ENCODE results near the gene NCOR2.
A peak's percentile ranks its signal among the peaks of the same experiment; 100 is the strongest.

NCOR2 gene

DNA sequence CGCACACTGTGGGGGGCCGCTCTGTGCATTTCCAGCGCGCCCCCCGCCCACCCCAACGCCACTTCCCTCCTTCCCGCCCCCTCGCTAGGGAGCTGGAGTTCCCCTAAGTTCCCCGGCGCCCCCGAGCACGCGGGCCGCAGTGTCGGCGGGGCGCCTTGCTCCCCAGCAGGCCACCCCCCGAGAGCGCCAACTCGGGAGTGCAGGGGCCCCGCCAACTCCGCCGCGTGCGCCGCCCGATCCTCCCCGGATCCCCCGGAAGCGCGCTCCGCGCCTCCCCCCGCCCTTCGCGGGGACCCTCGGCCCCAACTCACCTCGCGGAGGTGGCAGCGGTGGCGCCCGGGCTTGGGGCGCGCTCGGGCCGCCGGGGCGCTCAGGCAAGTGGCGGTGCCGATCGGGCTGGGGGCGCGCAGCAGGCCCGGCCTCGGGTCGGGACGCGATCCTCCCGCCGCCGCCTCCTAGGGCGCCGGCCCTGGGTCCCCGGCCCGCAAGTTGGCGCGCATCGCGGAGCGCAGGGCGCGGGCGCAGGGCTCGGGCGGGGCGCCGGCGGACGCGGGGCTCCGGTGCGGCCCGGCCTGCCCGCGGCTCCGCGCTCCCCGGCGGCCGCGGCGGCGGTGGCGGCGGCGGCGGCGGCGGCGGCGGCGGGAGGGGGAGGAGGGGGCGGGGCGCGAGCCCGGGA is at the start of gene NCOR2:
Gene NCOR2 (minus strand): TSS at position 616 of the 676 bp plus-strand sequence. CDS start 72,361 bp downstream, outside the sequence.
- peak; percentile 37 for DNase-seq

DNA sequence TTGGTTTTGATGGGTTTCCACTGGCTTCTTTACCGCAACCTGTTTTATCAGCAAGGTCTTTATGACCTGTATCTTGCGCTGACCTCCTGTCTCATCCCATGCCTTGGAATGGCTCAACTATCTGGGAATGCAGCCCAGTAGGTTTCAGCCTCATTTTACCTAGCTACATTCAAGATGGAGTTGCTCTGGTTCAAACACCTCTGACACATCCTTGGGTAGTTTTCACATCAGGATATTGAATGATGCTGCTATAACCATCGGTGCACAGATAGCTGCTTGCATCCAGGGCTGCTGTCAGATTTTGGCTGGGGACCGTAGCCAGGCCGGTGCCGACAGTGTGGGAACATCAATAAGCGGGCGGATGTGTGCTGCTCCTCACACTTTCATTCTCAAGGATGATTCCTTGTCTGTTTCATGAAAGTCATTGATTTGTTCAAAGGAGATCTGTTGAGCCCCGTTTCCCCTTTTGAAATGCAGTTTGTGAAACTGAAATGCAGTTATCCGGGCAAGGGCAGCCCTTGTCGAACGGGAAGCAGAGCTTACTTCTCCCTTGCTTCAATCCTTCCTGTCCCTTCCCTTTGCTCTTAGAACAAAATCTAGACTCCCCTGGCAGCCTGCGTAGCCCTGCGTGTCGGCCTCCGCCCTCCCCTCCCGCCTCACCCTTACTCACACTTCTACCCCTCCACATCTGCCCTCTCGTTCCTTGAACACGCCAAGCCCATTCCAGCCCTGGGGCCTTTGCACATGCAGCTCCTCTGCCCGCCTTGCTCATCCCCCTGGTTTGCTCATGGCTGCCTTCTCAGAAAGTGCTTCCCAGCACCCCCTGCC is 49.2 kb upstream of the NCOR2 start:
- DNase-seq: no peak

DNA sequence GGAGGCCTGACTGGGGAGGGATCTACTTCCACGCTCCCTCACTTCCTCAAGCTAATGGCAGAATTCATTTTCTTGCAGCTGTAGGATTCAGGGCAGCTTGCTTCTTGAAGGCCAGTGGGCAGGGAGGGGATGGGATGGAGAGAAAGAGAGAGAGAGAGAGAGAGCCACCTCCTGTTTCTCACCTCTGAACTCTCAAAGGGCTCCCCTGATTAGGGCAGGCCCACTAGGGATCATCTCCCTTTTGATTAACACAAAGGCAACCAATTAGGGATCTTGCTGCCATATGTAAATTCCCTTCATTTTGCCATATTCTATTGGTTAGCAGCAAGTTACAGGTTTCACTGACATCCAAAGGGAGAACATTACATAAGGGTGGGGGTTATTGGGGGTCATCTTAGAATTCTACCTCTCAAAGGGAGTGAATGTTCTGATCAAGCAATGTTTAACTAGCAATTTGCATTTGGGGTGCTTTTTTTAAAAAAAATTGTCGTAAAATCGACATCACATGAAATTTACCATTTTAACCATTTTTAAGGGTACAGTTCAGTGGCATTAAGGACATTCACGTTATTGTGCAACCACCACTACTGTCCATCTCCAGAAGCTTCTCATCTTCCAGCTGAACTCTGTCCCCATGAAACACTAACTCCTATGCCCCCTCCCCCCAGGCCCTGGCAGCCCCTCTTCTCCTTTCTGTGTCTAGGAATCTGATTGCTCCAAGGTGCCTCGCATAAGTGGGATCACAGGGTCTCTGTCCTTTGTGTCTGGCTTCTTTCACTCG is 47.3 kb upstream of the NCOR2 start:
- no peak for DNase-seq

DNA sequence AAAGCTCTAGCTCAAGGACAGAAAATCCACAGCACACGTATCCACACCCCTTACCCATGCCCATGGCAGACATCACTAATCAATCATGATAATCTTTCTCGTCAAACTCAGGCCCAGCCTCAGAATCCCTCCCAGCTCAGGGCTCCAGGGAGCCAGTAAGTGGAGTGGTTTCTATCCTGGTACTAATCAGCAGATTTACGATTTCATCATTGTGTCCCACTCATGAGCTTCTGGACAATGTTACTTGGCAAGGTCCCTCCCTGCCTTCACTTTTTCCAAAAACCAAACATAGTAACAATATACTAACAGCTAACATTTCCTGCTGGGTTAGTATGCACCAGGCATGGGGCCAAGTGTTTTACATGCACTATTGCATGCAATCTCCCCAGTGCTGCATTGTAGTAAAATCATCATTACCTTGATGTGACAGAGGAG is 45.8 kb upstream of the NCOR2 start:
- DNase-seq: no peak

DNA sequence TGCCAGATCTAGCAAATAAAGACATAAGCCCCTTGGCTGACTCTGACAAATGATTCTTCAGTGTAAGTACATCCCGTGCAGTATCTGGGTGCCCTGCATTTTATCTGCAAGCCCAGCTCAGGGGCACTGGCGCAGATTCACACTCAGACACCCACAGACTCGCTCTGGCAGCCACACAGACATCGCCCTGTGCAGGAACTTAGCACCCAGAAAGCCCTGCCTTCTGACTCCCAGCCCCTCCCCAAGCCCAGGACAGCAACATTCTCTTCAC is 44.9 kb upstream of the NCOR2 start:
- no peak for DNase-seq

DNA sequence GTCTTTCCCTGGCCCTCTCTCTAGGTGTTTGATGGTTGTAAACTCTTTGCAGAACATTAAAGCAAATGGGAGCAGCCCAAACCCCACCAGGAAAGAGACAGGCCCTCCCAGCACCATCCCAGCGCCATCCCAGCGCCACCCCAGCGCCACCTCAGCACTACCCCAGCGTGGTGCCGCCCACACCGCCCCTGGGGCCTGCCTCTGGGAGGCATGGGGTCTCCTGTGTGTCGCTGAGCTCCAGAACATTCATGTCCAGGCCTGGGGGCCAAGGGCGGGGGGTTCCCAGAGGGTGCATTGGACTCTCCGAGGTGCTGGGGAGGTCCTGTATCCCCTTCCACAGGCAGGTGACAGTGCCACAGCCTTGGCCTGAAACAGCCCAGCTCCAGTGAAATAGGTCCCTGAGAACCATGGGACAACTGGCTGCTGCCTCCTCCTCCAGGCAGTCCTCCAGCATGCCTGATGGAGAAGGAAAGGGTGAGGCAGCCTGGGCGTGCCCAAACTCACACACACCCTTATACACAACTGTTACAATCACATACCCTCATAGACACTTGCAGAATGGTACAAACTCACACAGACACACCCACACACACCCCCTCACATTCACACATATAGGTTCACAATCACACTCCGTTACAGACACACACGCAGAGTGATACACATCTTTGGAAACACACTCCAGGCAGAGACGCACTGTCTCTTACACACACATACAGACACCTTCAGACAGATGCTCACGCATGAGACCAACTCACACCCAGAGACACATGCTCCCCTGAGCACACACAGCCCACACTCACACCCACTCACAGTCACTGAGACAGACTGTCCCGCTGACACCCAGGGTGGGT is 44.4 kb upstream of the NCOR2 start:
- no peak for DNase-seq

DNA sequence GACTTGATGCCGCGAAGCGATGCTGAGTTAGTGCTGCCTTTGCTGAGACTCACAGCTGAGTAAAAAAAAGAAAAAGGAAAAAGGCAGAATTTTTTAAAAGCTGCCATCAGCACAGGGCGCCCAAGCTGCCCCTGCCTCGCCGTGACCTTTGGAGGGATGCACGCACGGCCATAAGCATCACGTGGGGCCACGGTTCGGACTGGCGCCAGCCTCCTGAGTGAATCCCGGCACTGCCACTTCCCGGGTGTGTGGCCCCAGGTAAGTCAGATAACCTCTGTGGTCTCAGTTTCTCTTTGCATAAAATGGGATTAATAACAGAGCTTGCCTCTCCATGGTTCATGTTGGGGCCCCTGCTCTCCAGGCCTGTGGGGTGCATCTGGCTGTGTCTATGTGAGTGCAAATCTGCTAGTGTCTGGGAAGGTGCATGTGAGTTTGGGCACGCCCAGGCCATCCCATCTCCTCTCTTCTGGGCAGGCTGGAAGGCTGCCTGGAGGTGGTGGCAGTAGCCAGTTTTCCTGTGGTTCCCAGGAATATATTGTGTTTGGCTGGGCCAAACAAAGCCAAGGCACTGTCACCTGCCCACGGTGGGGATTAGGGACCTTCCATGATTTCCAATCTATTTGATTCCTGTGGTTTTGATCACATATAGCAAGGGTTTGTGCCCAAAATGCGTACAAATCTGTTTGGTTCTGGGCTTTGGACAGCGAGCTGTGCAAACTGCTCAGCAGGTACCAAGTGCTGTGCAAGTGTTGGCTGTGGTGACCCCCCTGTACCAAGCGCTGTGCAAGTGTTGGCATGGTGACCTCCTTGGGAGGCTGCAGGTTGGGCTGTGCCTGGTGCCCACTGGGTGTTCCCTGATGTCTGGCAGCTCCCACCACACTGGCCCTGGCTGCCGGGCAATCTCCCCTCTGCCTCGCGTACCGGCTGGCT is 43.5 kb upstream of the NCOR2 start:
- DNase-seq: no peak

DNA sequence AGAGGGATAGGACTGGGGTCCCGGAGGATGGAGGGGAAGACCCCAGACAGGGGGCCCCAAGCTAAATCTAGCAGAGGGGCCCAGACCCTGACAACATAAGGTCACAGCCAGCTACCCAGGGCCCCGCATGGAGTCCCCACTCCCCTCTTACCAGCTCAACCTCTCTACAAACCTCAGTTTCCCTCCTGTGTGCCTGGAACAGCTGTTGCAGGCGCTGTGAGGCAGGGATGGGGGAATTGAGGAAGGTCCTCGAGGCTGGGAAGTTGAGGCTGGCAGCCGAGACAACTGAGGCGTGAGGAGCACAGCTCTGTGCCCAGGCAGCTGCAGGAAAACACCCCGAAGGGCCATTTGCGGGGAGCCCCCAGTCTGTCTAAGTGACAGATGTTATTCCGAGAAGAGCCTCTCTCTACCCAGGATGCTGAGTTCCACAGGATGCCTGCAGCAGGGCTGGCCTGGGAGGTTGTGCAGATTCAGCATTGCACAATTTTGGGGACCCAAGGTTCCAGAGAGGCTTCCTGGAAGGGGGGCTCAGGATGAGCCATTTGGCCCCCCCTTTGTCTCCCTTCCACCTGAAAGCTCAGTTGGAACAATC is 42.7 kb upstream of the NCOR2 start:
- DNase-seq: no peak

DNA sequence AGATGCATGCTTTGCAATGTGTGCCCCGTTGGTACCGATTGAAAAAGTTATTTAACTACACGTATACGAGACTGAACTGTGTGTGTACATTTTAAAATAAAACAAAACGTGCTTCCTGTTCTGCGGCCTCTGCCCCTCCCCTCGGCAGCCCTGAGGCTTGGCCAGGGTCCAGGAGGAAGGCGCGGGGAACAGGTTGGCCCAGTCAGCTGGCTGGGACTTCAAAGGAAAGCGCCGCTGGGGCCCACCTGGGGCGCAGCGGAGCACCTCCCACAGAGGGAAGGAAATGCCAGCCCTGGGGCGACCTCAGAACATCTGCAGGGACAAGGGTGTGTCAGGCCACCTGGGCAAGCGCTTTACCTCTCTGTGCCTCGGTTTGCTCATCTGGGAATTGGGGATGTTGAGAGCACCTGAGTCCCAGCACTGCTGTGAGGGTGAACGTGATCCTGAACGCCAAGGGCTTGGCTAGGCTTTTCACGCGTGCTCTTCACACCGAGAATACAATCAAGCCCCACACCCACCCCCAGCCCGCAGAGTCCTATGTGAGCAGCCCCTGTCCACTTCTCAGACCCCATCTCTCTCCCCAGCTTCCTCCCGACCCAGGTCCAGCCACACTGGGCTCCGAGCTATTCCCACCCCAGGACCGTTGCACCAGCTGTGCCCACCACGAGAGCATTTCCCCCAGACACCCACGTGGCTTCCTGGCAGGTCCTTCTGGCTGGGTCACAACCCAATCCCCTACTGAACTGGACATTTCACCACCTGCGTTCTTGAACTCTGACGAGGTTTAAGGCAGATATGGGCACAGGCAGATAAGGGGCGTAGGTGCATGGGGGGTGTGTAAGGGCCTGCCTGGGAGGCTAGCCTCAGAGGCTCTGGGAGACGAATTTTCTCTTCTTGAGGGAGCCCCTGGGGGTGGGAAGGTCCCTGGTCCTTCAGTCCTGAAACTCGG is 41.9 kb upstream of the NCOR2 start:
- DNase-seq: peak; percentile 73

DNA sequence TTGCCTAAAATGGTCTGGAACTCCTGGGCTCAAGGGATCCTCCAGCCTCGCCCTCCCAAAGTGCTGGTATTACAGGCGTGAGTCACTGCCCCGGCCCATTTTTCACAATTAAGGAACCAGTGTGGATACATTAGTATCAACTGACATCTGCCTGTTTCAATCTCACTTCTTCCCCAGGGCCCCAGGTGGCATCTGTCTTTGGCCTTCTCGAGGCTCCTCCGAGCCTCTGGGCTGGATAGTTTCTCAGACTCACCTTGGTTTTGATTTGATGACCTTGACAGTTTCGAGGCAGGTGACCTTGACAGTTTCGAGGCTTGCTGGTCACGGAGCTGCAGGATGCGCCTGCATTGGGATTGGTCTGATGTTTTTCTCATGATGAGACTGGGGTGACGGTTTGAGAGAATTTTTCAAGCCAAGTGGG is 41.0 kb upstream of the NCOR2 start:
- no peak for DNase-seq

DNA sequence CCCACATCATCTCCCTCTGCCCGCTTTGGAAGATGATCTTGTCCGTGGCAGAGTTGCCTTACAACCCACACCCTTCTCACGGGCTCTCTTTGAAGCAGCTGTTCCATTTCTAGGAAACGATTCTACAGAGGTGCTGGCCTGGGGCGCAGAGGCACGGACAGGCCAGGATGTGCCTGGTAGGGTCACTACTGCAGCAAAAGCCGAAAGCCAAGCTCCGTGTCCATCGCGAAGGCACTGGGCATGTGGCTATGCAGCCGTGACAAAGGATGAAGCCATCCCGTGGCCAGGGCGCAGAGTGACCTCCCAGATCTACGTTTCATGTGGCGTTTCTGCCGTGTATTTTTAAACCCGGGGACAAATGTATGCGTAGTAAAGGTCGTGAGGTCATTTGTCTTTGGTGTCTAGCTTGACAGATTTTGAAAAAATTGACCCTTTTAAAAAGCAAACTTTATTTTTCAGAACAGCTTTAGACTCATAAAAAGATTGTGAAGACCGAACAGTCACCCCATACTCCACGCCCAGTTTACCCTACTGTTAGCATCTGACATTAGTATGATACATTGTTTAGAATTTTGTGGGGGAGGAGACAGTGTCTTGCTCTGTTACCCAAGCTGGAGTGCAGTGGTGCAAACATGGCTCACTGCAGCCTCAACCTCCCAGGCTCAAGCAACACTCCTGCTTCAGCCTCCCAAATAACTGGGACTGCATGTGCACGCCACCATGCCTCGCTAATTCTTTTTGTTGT is 40.4 kb upstream of the NCOR2 start:
- DNase-seq: no peak

DNA sequence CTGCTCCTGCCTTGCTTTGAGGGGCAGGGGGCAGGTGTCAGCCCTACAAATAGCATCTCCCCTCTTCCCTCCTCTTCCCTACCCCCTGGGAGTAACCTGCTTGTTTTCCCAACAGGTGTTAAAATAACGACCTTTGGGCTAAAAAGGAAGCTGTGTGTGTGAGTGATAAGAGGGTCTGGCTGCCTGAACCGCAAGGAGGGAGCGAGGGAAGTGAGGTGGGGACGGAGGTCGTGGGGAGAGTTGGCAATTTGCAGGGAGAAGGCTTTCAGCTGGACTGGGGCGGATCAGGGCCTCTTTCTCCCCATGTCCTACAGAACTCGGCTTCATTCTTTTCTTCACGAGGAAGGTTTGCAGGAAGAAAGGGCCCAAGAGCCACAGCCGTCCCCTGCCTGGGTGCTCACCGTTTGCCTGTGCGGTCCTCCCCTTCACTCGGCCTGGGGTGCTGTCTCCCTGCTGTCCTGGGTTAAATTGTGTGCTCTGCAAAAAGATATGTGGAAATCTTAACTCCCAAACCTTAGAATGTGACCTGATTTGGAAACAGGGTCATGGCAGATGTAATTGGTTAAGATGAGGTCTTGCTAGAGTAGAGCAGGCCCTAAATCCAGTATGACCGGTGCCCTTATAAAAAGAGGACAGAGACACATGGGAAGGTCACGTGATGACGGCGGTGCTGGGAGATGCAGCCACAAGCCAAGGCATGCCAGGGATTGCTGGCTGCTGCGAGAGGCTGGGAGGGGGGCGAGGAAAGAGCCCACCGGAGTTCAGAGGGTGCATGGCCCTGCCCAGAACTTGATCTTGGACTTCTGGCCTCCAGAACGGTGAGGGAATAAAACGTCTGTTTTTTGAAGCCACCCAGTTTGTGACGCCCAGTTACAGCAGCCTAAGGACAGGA is 38.7 kb upstream of the NCOR2 start:
- DNase-seq: no peak

DNA sequence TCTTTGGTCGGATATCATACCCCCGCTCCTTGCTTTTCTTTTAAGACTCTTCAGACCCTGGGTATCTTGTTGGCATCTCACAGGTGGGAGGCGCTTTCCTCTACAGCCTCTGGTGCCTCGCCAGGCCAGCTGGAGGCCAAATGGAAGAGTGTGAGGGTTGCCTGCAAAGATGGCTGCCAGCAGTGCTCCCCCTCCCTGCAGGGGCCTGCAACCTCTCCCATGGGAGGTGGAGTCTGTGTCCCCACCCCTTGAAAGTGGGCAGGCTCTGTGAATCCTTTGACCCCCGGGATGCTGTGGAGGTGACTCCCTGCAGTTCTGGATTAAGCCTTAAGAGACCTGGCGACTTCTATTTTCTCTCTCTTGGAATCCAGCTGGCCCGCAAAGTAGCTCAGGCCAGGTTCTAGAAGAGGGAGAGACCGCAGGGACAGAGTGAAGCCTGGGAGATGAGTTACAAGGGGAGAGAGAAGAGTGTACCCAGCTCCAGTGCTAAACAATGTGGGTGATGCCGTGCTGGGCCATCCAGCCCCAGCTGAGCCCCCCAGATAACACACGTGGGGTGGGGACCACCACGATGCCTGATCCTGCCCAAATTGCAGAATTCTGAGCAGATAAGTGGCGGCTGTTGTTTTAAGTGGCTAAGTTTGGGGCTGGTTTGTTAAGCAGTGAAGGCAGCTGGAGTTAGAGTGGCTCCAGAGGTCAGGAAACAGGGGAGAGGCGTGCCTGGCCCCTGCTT is 37.9 kb upstream of the NCOR2 start:
- no peak for DNase-seq

DNA sequence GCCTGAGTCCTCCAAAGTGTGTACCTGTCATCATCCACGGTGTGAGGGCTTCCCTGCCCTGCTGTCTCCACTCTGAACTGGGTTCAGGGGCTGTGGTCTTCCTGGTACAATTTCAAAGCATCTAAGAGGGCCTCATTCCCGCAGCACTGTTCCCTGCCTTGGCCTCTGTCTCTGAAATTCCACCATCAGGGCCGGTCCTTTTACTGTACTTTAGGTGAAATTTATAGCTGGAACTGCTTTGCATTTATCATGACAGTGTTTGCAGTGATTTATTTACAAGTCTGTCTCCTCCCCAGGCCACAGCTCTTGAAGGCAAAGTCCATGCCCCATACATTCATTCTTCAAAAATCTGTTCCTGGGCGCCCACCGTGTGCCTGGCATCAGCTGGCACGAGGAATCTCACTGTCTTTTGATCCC is 36.9 kb upstream of the NCOR2 start:
- no peak for DNase-seq

DNA sequence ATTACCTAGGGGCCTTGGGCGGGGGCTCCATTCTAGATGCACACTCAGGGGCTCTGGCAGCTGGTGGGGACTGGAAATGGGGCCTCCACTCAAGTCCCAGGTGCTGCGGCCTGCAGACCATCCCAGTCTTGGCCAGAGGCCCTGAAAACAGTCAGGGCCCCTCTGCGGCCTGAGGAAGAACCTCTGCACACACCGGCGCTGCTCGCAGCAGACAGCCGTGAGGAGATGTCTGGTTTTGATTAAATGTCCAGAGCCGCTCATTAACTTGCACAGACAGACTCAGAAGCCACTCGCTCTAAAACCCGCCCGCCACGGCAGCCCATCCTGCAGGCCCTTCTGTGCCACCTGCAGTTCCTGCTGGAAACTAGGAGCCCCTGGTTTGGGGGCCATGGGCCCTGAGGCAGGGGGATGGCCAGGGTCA is 36.4 kb upstream of the NCOR2 start:
- no peak for DNase-seq

DNA sequence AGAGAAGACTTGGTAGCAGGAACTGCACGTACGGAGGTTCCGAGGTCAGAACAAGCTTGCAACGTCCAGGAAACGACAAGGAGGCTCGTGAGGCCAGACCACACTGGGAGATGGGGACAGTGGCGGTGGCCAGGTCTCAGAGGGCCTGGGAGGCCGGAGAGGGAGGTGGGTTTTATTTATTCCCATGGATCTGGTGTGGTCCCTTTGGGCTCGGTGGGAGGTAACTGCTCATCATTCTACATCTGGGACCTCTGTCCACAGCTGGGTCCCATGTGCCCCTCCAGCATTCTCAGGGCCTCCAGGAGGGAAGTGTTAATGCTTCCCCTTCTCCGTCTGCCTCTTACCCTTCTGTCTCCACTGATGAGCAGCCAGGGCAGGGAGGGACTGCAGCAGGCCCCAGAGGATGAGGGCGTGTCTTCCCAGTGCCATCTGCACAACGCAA is 35.7 kb upstream of the NCOR2 start:
- no peak for DNase-seq

DNA sequence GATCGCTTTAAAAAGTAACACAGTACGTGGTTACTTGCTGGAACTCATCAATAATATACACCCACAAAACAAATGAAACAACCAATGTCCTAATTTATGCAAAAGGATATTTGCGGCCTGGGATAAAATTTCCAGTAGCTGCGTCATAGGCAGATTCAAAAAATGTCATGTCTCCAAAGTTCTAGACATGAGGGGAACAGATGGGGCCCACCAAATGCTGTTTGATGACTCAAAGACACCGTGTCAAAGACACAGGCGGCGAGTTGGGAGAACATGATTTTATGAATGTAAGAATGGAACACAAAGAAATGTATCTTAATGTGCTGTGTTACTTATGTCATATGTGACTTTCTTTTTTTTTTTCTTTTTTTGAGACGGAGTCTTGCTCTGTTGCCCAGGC is 34.3 kb upstream of the NCOR2 start:
- no peak for DNase-seq

Data from activated CD4-positive, alpha-beta T cell treated with anti-CD3 and anti-CD28 coated beads for 1 hour (primary cell).